A204.1 (cell line): ENCODE data around the gene KLK2.

Experiments used
- FAIRE-seq: peaks from 2 replicates; lab custom pipeline; 2012; peaks lifted over from hg19 to GRCh38; lab: Jason Lieb, UNC

The KLK2 gene

GRCh38 chr19:50873056-50873455, at the start of gene KLK2:
KLK2 (plus strand) TSS chr19:50873439; CDS start chr19:50873474, 35 bp downstream.
- FAIRE-seq, result no peak

GRCh38 chr19:50826492-50827240, 46.6 kb upstream of the KLK2 start:
- FAIRE-seq, result no peak

GRCh38 chr19:50827476-50827875, 45.8 kb upstream of the KLK2 start:
- no peak for FAIRE-seq

- FAIRE-seq, result no peak
Observed at GRCh38 chr19:50829801-50830200, 43.4 kb upstream of the KLK2 start.

- no peak for FAIRE-seq
Observed at GRCh38 chr19:50830266-50831025, 42.8 kb upstream of the KLK2 start.

GRCh38 chr19:50831026-50831396, 42.2 kb upstream of the KLK2 start:
- no peak for FAIRE-seq

- FAIRE-seq, result no peak
Observed at GRCh38 chr19:50832666-50833065, 40.6 kb upstream of the KLK2 start.

- no peak for FAIRE-seq
Observed at GRCh38 chr19:50833117-50833801, 40.0 kb upstream of the KLK2 start, which contains the start of gene KLK15. KLK15 (minus strand) TSS chr19:50833574; CDS start chr19:50831492, 2,082 bp downstream.

GRCh38 chr19:50833802-50834167, 39.5 kb upstream of the KLK2 start:
- FAIRE-seq, result no peak

- no peak for FAIRE-seq
Observed at GRCh38 chr19:50835103-50835784, 38.0 kb upstream of the KLK2 start.

GRCh38 chr19:50835785-50836542, 37.3 kb upstream of the KLK2 start:
- no peak for FAIRE-seq

GRCh38 chr19:50836543-50837195, 36.6 kb upstream of the KLK2 start:
- no peak for FAIRE-seq

- no peak for FAIRE-seq
Observed at GRCh38 chr19:50837300-50837699, 35.9 kb upstream of the KLK2 start.

GRCh38 chr19:50838239-50838638, 35.0 kb upstream of the KLK2 start:
- FAIRE-seq, result no peak

GRCh38 chr19:50839712-50840655, 33.3 kb upstream of the KLK2 start:
- FAIRE-seq, result no peak

GRCh38 chr19:50842130-50842529, 31.1 kb upstream of the KLK2 start:
- no peak for FAIRE-seq

GRCh38 chr19:50843205-50843604, 30.0 kb upstream of the KLK2 start:
- FAIRE-seq, result no peak

GRCh38 chr19:50843701-50844221, 29.5 kb upstream of the KLK2 start:
- no peak for FAIRE-seq

GRCh38 chr19:50844296-50844935, 28.8 kb upstream of the KLK2 start:
- FAIRE-seq, result no peak
